Measurements from ENCODE around the gene RREB1.

Gene RREB1

GRCh38 chr6:7194657-7195056, 86.9 kb downstream of the RREB1 start (continued):
- no peak for TF ChIP-seq ZNF645 (tag by site-specific recombination; IDR thresholded peaks at IDR 0.05)
- no peak for TF ChIP-seq SP7 (tag by site-specific recombination; IDR thresholded peaks at IDR 0.05)
- no peak for TF ChIP-seq ZBTB11 (tag by site-specific recombination; conservative IDR thresholded peaks at IDR 0.05; ENCODE audit: low read depth)
- no peak for TF ChIP-seq SP2 (tag by site-specific recombination; IDR thresholded peaks at IDR 0.05)
- TF ChIP-seq ZBTB20 (tag by site-specific recombination; IDR thresholded peaks at IDR 0.05): no peak
- TF ChIP-seq IKZF3 (tag by site-specific recombination; IDR thresholded peaks at IDR 0.05): no peak
- TF ChIP-seq ZNF529 (tag by site-specific recombination; IDR thresholded peaks at IDR 0.05; ENCODE audit: insufficient replicate concordance): no peak

GRCh38 chr6:7195339-7196018, 87.7 kb downstream of the RREB1 start:
- POLR2A ChIA-PET: no interaction called here
- CTCF ChIA-PET: no interaction called here
- TF ChIP-seq ZNF645 (tag by site-specific recombination; IDR thresholded peaks at IDR 0.05): no peak
- TF ChIP-seq ZNF311 (tag by site-specific recombination; IDR thresholded peaks at IDR 0.05; ENCODE audit: borderline replicate concordance): no peak
- no peak for TF ChIP-seq ZNF530 (tag by site-specific recombination; IDR thresholded peaks at IDR 0.05; ENCODE audit: low read depth)
- TF ChIP-seq ELK4 (IDR thresholded peaks at IDR 0.05; ENCODE audit: borderline replicate concordance, low read depth, low read length): no peak
- no peak for TF ChIP-seq ZNF580 (tag by site-specific recombination; IDR thresholded peaks at IDR 0.05)
- TF ChIP-seq ZNF37A (tag by site-specific recombination; IDR thresholded peaks at IDR 0.05): no peak
- no peak for TF ChIP-seq KLF10 (tag by site-specific recombination; IDR thresholded peaks at IDR 0.05)
- TF ChIP-seq ZNF416 (tag by site-specific recombination; IDR thresholded peaks at IDR 0.05): no peak
- TF ChIP-seq ZNF350 (tag by site-specific recombination; IDR thresholded peaks at IDR 0.05): no peak
- no peak for TF ChIP-seq ZNF785 (tag by site-specific recombination; IDR thresholded peaks at IDR 0.05)
- TF ChIP-seq ZIC2 (tag by site-specific recombination; IDR thresholded peaks at IDR 0.05): no peak
- no peak for TF ChIP-seq ZNF26 (tag by site-specific recombination; IDR thresholded peaks at IDR 0.05)
- TF ChIP-seq ZNF248 (tag by site-specific recombination; IDR thresholded peaks at IDR 0.05): no peak
- TF ChIP-seq ZNF341 (tag by site-specific recombination; IDR thresholded peaks at IDR 0.05; ENCODE audit: low read depth): no peak
- Histone ChIP-seq H3K4me3 (ENCODE audit: low read depth, low read length) (no peak overlapping the region), H3K27ac (ENCODE audit: extremely low read depth, low read depth, low read length) (no peak overlapping the region), H3K36me3 (ENCODE audit: control insufficient read depth in 2 of 2, insufficient read depth in 1 of 2, low read length in 2 of 2) (peaks cover 14 to 23% of the 10 kb centered on the region in 2 experiments), H3K9me3 (ENCODE audit: control insufficient read depth, insufficient read depth, low read depth, low read length) (no peaks in the 10 kb centered on the region), H3K4me1 (ENCODE audit: control insufficient read depth, insufficient read depth, low read length) (peaks cover 3% of the 10 kb centered on the region)
